ENCODE results near the gene MYADML2.

Gene MYADML2

GRCh38 chr17:81991684-81992305 lies 44.8 kb upstream of the MYADML2 start:
- TF ChIP-seq CTCF (IDR thresholded peaks at IDR 0.05; ENCODE audit: low read length, missing control alignments): no peak
- no peak overlapping the region for H3K4me3 ChIP-seq (replicated peaks; ENCODE audit: low read depth, low read length)
- peak; percentile 47 for DNase-seq (ENCODE audit: low read depth)

GRCh38 chr17:81990836-81991683 lies 44.0 kb upstream of the MYADML2 start:
- H3K4me3 ChIP-seq (replicated peaks; ENCODE audit: low read depth, low read length): no peak overlapping the region
- no peak for DNase-seq (ENCODE audit: low read depth)
- no peak for TF ChIP-seq CTCF (IDR thresholded peaks at IDR 0.05; ENCODE audit: low read length, missing control alignments)

GRCh38 chr17:81987161-81987770 lies 40.2 kb upstream of the MYADML2 start:
- DNase-seq (ENCODE audit: low read depth): no peak
- H3K4me3 ChIP-seq (replicated peaks; ENCODE audit: low read depth, low read length): no peak overlapping the region
- no peak for TF ChIP-seq CTCF (IDR thresholded peaks at IDR 0.05; ENCODE audit: low read length, missing control alignments)

- DNase-seq (ENCODE audit: low read depth): no peak
- no peak overlapping the region for H3K4me3 ChIP-seq (replicated peaks; ENCODE audit: low read depth, low read length)
- no peak for TF ChIP-seq CTCF (IDR thresholded peaks at IDR 0.05; ENCODE audit: low read length, missing control alignments)
These were observed 39.6 kb upstream of the MYADML2 start for GRCh38 chr17:81986606-81987005.

- no peak overlapping the region for H3K4me3 ChIP-seq (replicated peaks; ENCODE audit: low read depth, low read length)
- no peak for TF ChIP-seq CTCF (IDR thresholded peaks at IDR 0.05; ENCODE audit: low read length, missing control alignments)
- no peak for DNase-seq (ENCODE audit: low read depth)
These were observed 37.9 kb upstream of the MYADML2 start for GRCh38 chr17:81984773-81985410.

- TF ChIP-seq CTCF (IDR thresholded peaks at IDR 0.05; ENCODE audit: low read length, missing control alignments): no peak
- DNase-seq (ENCODE audit: low read depth): no peak
- H3K4me3 ChIP-seq (replicated peaks; ENCODE audit: low read depth, low read length): no peak overlapping the region
These were observed 36.8 kb upstream of the MYADML2 start for GRCh38 chr17:81983639-81984373.
